ENCODE data around the gene ATXN2.

GRCh38 chr12:111519937-111520336, 79.2 kb downstream of the ATXN2 start:
- no peak for TF ChIP-seq CTCF (IDR thresholded peaks at IDR 0.05 in 2 of 3, conservative IDR thresholded peaks at IDR 0.05 in 1 of 3; ENCODE audit: insufficient read depth in 2 of 3, low read depth in 1 of 3, low read length in 3 of 3)
- no peak for TF ChIP-seq CBFB (CRISPR knock-in tag; IDR thresholded peaks at IDR 0.05)
- no peak for TF ChIP-seq PHB (CRISPR knock-in tag; IDR thresholded peaks at IDR 0.05)
- TF ChIP-seq IRF1 (CRISPR knock-in tag; IDR thresholded peaks at IDR 0.05; ENCODE audit: borderline replicate concordance), result no peak
- TF ChIP-seq ZNF239 (CRISPR knock-in tag; IDR thresholded peaks at IDR 0.05), result no peak
- TF ChIP-seq ZBTB1 (CRISPR knock-in tag; IDR thresholded peaks at IDR 0.05; ENCODE audit: borderline replicate concordance, low read depth), result no peak
- TF ChIP-seq ZNF274 (IDR thresholded peaks at IDR 0.05; ENCODE audit: borderline replicate concordance, low read depth, low read length), result no peak
- TF ChIP-seq ZNF431 (CRISPR knock-in tag; IDR thresholded peaks at IDR 0.05), result no peak
- no peak for TF ChIP-seq ZNF407 (IDR thresholded peaks at IDR 0.05; ENCODE audit: low read depth)
- TF ChIP-seq SETDB1 (IDR thresholded peaks at IDR 0.05; ENCODE audit: low read length), result no peak
- no peak for TF ChIP-seq NR2C1 (IDR thresholded peaks at IDR 0.05)
- TF ChIP-seq NR2C1 (tag; IDR thresholded peaks at IDR 0.05), result no peak
- no peak for TF ChIP-seq PREB (CRISPR knock-in tag; IDR thresholded peaks at IDR 0.05)

Measured in K562 (cell line).